SK-N-DZ (cell line): ENCODE data around the gene TIMELESS. TPM values are rescaled to one million over a fixed set of nuclear protein-coding genes. Genes with fewer than 3 reads are reported as not detected.
"Not testable (repeated sequence)": the region's sequence is repeated elsewhere in the genome, so short reads cannot be mapped to it uniquely, and the experiment has no call there.

Experiments
- DNase-seq: peaks from one replicate; pipeline ENCODE4 v3.0.0-alpha.2; 2015; ENCODE audit warnings: low spot score
- polyA plus RNA-seq, 2 experiments: library from polyadenylated mRNA; depleted of rRNA; stranded (reverse); fragments of >200 nt; gene quantifications; 2 replicates each; pipeline ENCODE4 v1.2.3, GENCODE V29; 2014

TIMELESS gene
- polyA plus RNA-seq (2014; cell fraction: cytosol; rRNA removed), result 15.6 and 15.9 TPM in 2 replicates
- polyA plus RNA-seq (2014; cell fraction: nucleus; rRNA removed), result 40.0 and 90.7 TPM in 2 replicates

GRCh38 chr12:56448860-56449621 lies at the start of gene TIMELESS:
TSS of gene TIMELESS (minus strand) at chr12:56449426. CDS start at chr12:56434170, 15,256 bp downstream.
- DNase-seq, result peak; percentile 96

GRCh38 chr12:56498126-56498902 lies 49.1 kb upstream of the TIMELESS start:
- not testable (repeated sequence) for DNase-seq

- DNase-seq, result peak; percentile 40
Measured at GRCh38 chr12:56496704-56497103, 47.5 kb upstream of the TIMELESS start.

DNA sequence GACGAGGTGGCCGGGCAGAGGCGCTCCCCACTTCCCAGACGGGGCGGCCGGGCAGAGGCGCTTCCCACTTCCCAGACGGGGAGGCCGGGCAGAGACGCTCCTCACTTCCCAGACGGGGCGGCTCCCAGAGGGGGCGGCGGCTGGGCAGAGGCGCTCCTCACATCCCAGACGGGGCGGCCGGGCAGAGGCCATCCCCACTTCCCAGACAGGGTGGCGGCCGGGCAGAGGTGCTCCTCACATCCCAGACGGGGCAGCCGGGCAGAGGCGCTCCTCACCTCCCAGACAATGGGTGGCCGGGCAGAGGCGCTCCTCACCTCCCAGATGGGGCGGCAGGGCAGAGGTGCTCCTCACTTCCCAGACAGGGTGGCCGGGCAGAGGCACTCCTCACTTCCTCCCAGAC lies 45.3 kb upstream of the TIMELESS start:
- DNase-seq, result not testable (repeated sequence)

- not testable (repeated sequence) for DNase-seq
Measured at GRCh38 chr12:56494106-56494415, 44.8 kb upstream of the TIMELESS start.

DNA sequence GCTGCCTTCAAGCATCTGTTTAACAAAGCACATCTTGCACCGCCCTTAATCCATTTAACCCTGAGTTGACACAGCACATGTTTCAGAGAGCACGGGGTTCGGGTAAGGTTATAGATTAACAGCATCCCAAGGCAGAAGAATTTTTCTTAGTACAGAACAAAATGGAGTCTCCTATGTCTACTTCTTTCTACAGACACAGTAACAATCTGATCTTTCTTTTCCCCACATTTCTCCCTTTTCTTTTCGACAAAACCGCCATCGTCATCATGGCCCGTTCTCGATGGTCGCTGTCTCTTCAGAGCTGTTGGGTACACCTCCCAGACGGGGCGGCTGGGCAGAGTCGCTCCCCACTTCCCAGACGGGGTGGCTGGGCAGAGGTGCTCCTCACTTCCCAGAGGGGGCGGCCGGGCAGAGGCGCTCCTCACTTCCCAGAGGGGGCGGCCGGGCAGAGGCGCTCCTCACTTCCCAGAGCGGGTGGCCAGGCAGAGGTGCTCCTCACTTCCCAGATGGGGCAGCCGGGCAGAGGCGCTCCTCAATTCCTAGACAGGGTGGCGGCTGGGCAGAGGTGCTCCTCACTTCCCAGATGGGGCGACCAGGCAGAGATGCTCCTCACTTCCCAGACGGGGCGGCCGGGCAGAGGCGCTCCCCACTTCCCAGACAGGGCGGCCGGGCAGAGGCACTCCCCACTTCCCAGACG lies 44.3 kb upstream of the TIMELESS start:
- not testable (repeated sequence) for DNase-seq

DNA sequence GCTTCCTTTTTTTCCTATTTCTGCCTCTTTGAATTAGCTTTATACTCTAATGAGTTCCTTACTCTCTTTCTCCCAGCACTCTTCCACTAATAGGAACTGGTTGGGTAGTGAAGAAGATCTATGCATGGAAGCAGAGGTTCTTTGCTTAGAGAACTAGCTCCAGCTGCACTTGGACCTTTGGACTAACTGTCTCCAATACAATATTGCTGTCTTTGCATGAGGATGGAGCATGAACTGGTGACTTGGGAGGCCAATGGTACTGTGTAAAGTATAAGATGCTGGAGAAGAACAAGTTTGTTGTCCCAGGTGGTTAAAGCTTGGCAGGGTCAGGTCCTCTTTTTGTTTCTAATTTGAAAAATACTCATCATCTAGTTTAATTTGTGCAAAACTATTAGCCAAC lies 41.1 kb upstream of the TIMELESS start:
- no peak for DNase-seq

GRCh38 chr12:56488041-56488955 lies 39.1 kb upstream of the TIMELESS start, which contains the start of gene GLS2:
TSS of gene GLS2 (minus strand) at chr12:56488161. CDS start at chr12:56488118, 43 bp downstream.
- DNase-seq, result peak; percentile 66

DNA sequence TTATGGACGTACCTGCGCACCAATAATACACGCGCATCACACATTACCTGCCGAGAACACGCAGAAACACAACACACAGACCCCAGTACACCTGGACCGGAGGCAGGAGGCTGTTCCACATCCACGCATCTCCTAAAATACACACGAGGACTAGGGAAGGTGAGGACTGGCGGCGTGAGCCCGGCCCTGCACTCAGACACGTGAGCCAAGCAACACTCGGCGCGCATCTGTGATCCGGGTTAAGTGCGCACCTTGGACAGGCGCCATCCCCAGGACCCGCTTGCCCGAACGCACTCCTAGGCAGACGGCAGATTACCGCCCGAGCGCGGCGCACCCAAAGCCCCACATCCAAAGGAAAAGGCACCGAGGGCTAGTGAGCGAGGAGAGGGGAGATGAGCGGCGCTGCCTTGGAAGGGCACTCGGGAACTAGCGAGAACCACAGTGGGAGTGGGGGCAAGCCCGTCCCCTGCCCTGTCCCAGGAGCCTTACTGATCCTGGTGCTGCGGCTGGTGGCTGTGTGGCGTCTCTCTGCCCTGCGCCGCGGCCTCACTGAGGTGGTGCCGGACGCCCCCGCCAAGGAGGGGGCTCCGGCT lies 38.3 kb upstream of the TIMELESS start:
- no peak for DNase-seq

DNA sequence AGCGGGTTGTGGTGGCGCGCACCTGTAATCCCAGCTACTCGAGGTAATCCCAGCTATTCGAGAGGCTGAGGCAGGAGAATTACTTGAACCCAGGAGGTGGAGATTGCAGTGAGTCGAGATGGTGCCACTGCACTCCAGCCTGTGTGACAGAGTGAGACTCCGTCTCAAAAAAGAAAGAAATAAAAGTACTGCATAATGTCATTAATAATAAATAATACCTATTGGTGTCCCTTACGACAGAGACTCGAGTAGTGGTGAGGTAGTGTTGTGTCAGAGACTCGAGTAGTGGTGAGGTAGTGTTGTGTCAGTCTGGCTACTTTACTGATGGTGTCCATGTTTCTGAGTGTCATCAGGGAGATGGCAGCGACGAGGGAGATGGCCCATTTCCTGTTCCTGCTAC lies 37.5 kb upstream of the TIMELESS start:
- DNase-seq, result no peak

- DNase-seq, result no peak
Measured at GRCh38 chr12:56484566-56484965, 35.3 kb upstream of the TIMELESS start.

DNA sequence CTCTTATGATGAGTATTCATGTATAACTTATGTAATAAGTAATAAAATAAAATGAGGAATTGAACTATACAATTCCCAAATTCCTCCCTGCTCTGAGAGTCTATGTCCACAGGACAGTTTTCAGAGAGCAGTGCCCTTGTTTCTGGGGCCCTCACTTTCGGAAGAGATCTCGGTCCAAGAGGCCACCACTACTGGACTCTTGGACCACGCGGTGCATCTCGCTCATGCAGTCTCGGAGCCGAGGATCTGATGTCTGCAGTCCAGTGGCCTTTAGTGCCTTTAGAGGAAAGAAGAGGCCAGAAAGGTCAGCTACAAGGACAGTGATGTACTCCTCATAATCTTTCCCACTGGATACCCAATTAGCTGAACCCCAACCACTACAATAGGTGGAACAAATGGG lies 30.4 kb upstream of the TIMELESS start:
- DNase-seq, result no peak

GRCh38 chr12:56477521-56478225 lies 28.4 kb upstream of the TIMELESS start:
- DNase-seq, result no peak

GRCh38 chr12:56476972-56477432 lies 27.8 kb upstream of the TIMELESS start:
- no peak for DNase-seq

- no peak for DNase-seq
Measured at GRCh38 chr12:56476143-56476542, 26.9 kb upstream of the TIMELESS start.

GRCh38 chr12:56474389-56474788 lies 25.2 kb upstream of the TIMELESS start:
- no peak for DNase-seq

DNA sequence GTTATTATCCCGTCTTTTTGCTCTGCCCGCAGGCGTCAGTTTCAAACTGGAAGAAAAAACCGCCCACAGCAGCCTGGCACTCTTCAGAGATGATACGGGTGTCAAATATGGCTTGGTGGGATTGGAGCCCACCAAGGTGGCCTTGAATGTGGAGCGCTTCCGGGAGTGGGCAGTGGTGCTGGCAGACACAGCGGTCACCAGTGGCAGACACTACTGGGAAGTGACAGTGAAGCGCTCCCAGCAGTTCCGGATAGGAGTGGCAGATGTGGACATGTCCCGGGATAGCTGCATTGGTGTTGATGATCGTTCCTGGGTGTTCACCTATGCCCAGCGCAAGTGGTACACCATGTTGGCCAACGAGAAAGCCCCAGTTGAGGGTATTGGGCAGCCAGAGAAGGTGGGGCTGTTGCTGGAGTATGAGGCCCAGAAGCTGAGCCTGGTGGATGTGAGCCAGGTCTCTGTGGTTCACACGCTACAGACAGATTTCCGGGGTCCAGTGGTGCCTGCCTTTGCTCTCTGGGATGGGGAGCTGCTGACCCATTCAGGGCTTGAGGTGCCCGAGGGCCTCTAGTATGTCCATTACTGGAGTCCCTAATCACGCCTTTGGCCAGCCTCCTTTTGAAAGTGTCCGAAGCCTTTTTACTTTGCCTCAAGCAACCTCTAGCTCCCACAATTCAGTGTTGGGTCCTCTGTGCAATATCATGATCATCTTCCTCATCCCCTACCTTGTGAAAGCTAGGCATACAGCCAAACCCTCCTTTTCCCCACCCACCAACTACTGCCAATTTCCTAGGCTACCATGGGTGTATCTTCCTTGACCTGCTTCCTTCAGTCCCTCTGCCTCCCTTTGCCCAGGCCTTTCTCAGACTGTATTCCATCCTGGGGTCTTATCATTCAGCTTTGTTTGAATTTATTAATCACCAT lies 20.0 kb upstream of the TIMELESS start:
- peak; percentile 32 for DNase-seq

DNA sequence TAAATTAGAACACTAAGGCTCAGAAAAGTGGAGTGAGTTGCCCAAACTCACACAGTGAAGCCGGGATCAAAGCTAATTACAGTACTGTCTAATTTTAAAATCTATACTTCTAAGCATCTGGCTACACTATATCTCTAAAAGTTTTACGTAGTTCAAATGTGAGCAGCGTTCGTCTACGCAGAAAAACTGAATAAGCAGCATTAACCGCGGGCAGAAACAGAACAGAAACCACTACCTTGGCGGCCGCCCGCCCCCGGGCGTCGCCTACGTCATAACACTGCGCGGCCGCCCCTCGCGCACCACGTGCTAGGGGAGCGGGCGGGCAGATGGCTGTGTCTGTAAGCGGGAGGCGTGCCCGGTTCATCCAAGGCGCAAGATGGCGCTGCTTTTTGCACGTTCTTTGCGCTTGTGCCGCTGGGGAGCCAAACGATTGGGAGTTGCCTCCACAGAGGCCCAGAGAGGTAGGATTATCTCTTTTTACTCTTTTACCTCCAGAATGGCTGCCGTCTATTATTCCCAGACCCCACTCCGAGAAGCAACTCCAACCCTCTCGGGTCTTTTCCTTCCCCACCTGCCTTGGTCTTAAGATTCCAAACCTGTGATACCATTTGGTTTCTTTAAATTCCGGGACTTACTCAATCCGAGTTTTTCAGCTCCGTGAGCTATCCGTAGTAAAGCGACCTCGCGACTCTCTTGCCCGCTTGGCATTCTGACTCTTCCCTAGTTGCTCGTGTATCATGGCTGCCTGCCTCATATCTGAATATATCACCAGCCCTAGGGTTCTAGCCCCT lies 19.2 kb upstream of the TIMELESS start, which contains the start of gene SPRYD4:
Gene SPRYD4, plus strand, starts transcription at position 363 of the 791 bp plus-strand sequence. Its CDS starts 14 bp downstream, at position 377.
- DNase-seq, result peak; percentile 94
